A549 (cell line): ENCODE measurements around the gene RALGPS2.

ENCODE experiments used
- CTCF ChIP-seq: fragments of >200 bp; sonication (Bioruptor Twin); formaldehyde crosslinking; IDR thresholded peaks from 3 replicates; pipeline ENCODE4 v1.5.1; 2016
- ELK1 ChIP-seq: fragments of 150-350 bp; IDR thresholded peaks from 2 replicates; pipeline ENCODE4 v1.6.1; 2014; ENCODE audit warnings: low read depth, mild to moderate bottlenecking, low read length
- GATA3 ChIP-seq: IDR thresholded peaks from 2 replicates; pipeline ENCODE4 v1.6.1; 2012; ENCODE audit warnings: borderline replicate concordance
- MAFK ChIP-seq: fragments of 450-650 bp; IDR thresholded peaks from 2 replicates; pipeline ENCODE4 v1.6.1; 2014; ENCODE audit not compliant: partially characterized antibody
- MAX ChIP-seq: IDR thresholded peaks from 2 replicates; pipeline ENCODE4 v1.6.1; 2012
- RAD21 ChIP-seq, 2 experiments: fragments of >200 bp in 1 of 2; sonication (Bioruptor Twin) in 1 of 2; formaldehyde crosslinking in 1 of 2; IDR thresholded peaks in 1 of 2; conservative IDR thresholded peaks in 1 of 2; 2 replicates in 1 of 2; 3 replicates in 1 of 2; pipeline ENCODE4 v1.6.1; 2012 to 2018; ENCODE audit warnings: inconsistent platforms in 1 of 2
- RFX5 ChIP-seq: fragments of 450-650 bp; IDR thresholded peaks from 2 replicates; pipeline ENCODE4 v1.7.1; 2014; ENCODE audit warnings: antibody characterized with exemption, mild to moderate bottlenecking, moderate library complexity

DNA sequence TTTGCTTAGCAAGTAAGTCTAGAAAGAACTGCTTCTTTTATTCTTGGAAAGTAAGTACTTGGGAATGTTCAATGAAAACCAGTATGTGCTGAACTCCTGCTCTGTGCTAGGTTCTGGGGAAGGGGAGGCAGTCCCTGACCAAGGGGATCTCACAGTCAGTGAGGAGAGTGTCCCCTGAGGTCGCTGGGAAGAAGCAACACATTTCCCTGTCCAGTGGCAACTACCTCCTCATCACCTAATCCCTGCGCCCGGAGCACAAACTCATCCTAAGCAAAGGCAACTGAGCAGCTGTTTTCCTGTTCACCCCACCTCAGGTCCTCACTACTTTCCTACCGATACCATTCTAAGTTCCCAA is 207.5 kb downstream of the RALGPS2 start:
- TF ChIP-seq RAD21 (conservative IDR thresholded peaks at IDR 0.05 in 1 of 2, IDR thresholded peaks at IDR 0.05 in 1 of 2) = no peak
- TF ChIP-seq RFX5 = no peak
- TF ChIP-seq MAFK = no peak
- TF ChIP-seq MAX = no peak
- no peak for TF ChIP-seq CTCF
- no peak for TF ChIP-seq ELK1
- no peak for TF ChIP-seq GATA3
